Islet of Langerhans (tissue), 1 donor: Measurements from ENCODE around the gene GABRG3.

ENCODE experiments used
- FAIRE-seq: peaks from one replicate; lab custom pipeline; 2011; peaks lifted over from hg19 to GRCh38; lab: Jason Lieb, UNC

Gene GABRG3

DNA sequence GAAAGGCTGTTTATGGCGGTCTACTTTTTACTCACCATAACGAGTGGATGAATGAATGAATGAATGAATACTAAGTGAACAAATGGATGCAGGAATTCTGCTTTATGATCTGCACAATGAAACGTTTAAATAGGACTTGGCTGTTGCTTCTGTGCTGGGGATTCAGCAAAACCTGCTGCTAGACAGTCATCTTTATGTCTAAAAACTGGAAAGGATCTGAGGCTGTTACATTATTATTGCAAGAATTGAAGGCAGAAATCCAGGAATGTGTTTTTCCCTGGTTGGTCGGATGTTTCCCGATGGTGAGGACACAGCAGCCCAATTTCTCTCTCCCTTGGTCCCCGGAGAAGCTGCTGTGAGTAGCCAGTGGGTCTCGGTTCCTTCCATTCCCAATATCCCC lies 94.2 kb downstream of the GABRG3 start:
- FAIRE-seq, result no peak

GRCh38 chr15:27065785-27066184 lies 94.8 kb downstream of the GABRG3 start:
- FAIRE-seq, result no peak

DNA sequence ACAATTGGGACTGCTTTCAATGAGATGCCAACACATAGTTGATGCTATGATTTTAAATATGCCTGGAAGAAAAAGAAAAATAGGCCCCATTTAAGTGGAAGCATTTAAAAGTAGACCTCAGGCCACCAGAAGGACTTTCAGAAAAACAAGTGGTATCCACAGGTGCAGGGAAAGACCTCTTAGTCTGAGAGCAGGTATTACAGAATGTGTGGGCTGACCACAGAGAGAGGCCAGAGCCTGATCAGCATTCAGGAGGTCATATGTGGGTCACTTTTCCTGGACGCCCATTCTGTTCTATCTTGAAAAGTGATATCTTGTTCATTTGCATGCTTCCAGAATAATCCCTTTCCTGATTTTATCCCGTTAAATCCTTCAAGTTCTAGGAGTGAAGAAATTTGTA lies 95.5 kb downstream of the GABRG3 start:
- no peak for FAIRE-seq

- no peak for FAIRE-seq
Observed at GRCh38 chr15:27067175-27067574, 96.2 kb downstream of the GABRG3 start.

GRCh38 chr15:27070841-27071240 lies 99.9 kb downstream of the GABRG3 start:
- no peak for FAIRE-seq

- FAIRE-seq, result no peak
Observed at GRCh38 chr15:27074179-27074578, 103.2 kb downstream of the GABRG3 start.

- FAIRE-seq, result no peak
Observed at GRCh38 chr15:27077790-27078189, 106.8 kb downstream of the GABRG3 start.

GRCh38 chr15:27081676-27082418 lies 110.9 kb downstream of the GABRG3 start:
- FAIRE-seq, result no peak

- no peak for FAIRE-seq
Observed at GRCh38 chr15:27082526-27082925, 111.5 kb downstream of the GABRG3 start.

GRCh38 chr15:27084844-27085243 lies 113.9 kb downstream of the GABRG3 start:
- FAIRE-seq, result no peak

DNA sequence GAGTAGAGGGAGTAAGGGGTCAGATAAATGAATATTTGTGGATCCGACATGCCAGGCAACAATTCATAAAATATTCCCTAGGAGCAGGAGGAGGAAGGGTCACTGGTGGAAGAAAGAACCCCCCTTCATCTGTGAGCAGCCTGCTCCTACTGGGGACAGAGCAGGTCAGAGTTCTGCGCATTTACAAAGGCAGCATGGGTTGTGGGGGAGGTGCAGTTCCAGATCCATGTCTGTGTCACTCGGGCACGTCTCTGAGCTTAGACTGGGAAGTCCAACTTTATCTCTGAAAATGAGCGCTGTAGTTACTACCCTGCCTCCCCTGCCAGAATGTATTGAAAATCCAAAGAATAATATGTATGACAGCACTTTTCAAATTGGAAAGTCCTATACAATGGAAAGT lies 115.2 kb downstream of the GABRG3 start:
- no peak for FAIRE-seq

- FAIRE-seq, result no peak
Observed at GRCh38 chr15:27086805-27087204, 115.8 kb downstream of the GABRG3 start.

DNA sequence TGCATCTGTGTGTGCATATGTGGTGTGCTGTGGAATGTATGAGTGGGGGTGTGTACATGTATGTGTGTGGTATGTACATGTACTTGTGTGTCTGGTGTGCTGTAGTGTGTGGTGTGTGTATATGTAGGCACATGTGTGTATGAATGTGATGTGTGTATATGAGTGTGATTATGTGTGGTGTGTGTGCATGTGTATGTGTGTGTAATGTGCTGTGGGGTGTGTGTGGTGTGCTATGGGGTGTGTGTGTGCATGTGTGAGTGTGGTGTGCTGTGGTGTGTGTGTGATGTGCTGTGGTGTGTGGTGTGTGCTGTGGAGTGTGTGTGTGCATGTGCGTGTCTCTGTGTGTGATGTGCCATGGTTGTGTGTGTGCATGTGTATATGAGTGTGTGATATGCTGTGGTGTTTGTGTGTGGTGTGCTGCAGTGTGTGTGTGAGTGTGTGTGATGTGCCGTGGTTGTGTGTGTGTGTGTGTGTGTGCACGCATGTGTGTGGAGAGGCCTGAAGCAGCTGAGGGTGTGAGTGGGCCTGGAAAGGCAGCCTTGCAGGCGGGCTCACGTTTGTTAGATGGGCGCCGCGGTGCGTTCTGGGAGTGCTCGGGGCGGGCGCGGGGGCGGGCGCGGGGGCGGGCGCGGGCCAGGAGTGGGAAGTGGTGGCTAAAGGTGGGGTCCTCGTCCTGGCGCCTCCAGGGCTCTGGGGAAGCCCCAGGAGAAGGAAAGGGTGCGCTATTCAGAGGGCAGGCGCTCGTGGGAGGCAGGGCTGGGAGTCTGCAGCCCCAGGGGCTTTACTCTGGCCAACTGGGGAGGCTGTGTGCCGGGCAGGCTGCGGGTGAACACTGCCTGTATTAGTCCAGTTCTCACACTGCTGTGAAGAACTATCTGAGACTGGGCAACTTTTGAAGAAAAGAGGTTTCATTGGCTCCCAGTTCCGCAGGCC lies 116.9 kb downstream of the GABRG3 start:
- FAIRE-seq, result no peak

- FAIRE-seq, result no peak
Observed at GRCh38 chr15:27088584-27089232, 117.7 kb downstream of the GABRG3 start.

GRCh38 chr15:27089233-27089586 lies 118.2 kb downstream of the GABRG3 start:
- no peak for FAIRE-seq

GRCh38 chr15:27089676-27090075 lies 118.7 kb downstream of the GABRG3 start:
- no peak for FAIRE-seq

DNA sequence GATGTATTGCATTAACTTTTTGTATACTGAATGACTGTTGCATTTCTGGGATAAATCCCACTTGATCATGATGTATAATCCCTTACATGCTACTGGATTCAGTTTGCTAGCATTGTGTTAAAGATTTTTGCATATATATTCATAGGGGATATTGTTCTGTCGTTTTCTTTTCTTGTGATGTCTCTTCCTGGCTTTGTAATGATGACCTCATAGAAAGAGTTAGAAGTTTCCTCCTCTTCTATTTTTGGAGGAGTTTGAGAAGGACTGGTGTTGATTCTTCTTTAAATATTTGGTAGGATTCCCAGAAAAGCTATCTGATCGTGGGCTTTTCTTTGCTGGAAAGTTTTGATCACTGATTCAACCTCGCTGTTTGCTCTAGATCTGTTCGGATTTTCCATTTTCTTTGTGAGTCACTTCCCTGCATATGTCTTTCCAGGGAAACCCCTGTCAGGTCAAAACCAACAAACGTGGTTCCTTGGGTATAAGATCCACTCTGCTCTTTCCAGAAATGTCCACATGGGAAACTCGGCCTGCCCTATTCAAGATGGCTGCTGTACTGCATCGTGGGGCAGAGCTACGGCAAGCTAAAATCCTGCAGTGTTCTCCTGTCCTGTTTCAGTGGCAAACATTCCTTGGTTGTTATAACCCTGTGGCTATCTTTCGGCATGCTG lies 120.4 kb downstream of the GABRG3 start:
- FAIRE-seq, result no peak

DNA sequence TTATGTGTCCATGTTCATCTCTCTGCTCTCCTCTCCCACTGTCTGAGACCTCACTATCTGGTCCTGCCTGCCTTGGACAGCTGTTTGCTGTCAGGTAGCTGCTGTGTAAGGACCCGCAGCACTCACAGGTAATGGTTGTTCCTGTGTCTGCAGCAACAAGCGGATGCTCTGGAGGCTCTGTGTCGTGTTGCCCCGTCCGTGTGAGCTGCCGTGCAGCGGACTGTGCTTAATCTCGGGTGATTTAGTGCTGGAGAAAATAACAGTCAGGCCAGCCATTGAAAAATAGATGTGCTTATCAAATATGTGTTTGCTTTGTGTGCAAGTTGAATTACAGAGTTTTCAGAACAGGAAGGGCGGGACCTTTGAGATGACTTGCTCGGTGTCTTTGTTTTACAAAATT lies 121.4 kb downstream of the GABRG3 start:
- FAIRE-seq, result no peak

- no peak for FAIRE-seq
Observed at GRCh38 chr15:27094235-27094634, 123.3 kb downstream of the GABRG3 start.

- FAIRE-seq, result no peak
Observed at GRCh38 chr15:27095886-27096624, 125.1 kb downstream of the GABRG3 start.

- no peak for FAIRE-seq
Observed at GRCh38 chr15:27097506-27097905, 126.5 kb downstream of the GABRG3 start.

DNA sequence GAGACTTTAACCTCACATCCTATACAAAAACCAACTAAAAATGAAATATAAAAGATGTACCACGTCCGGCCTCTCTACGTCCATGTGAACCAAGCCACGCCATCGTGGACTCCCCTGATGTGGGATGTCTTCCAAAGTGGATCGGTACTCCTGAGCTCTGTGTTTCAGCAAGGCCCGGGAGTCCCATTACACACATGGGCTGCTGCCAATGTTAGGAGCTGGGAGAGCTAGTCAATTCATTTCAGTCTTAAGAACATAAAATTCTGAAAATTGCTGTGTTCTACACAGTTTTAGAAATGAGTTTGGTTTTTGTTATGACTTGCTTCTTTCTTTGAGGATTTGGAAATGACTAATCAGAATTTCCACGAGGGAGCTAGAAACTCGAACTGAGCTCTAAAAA lies 131.0 kb downstream of the GABRG3 start:
- FAIRE-seq, result no peak
